ENCODE data around the gene LRBA. TPM values are rescaled to one million over a fixed set of nuclear protein-coding genes. Genes with fewer than 3 reads are reported as not detected.

Gene LRBA
- total and polyA plus RNA-seq, 2 donors (not counting 3 experiments of a cell fraction or from before 2014, with no cell fraction given): 18.0 to 35.1 TPM

- Histone ChIP-seq H3K4me2 (ENCODE audit: insufficient read depth, low read length) (peak overlapping the region; percentile 4), H3K4me3 (replicated peaks in 1 of 3; ENCODE audit: insufficient read depth in 1 of 3, low read depth in 1 of 3, low read length in 3 of 3) (no peak overlapping the region), H3K9me3 (replicated peaks; ENCODE audit: control insufficient read depth, insufficient read depth, low read length) (no peaks in the 10 kb centered on the region), H3K79me2 (ENCODE audit: control insufficient read depth, insufficient read depth, low read length) (peaks cover 47% of the 10 kb centered on the region), H3K4me1 (ENCODE audit: control insufficient read depth, extremely low read depth, insufficient read depth, low read length) (peaks cover 10% of the 10 kb centered on the region), H4K20me1 (replicated peaks; ENCODE audit: control insufficient read depth, extremely low read depth, insufficient read depth, low read length) (no peaks in the 10 kb centered on the region), H2AFZ (ENCODE audit: low read depth, low read length) (no peak overlapping the region), H3K27me3 (ENCODE audit: control insufficient read depth in 2 of 2, insufficient read depth in 2 of 2, low read length in 2 of 2) (no peaks in the 10 kb centered on the region), H3K36me3 (ENCODE audit: control insufficient read depth in 2 of 2, extremely low read depth in 1 of 2, insufficient read depth in 2 of 2, low read length in 2 of 2) (no peaks in the 10 kb centered on the region), H3K27ac (ENCODE audit: insufficient read depth, low read depth, low read length) (no peak overlapping the region), H3K9ac (replicated peaks; ENCODE audit: extremely low read depth, insufficient read depth, low read length) (no peak overlapping the region), H3K9me1 (replicated peaks; ENCODE audit: control insufficient read depth, extremely low read depth, insufficient read depth, low read length) (no peaks in the 10 kb centered on the region)
- FAIRE-seq (no peak), DNase-seq (ENCODE audit: low read depth, low spot score) (no peak)
- intact Hi-C loops (cut with micrococcal nuclease) (no loop called here), dilution Hi-C loops (cut with MboI; ENCODE audit: extremely low pct_ligation_motif_present, low sequenced_read_pairs) (no loop called here)
- no TSS peak for BruUV-seq (replicated peaks)
- TF ChIP-seq GATA2 (IDR thresholded peaks at IDR 0.05; ENCODE audit: insufficient read depth, insufficient read length, low read depth, low read length) (peak; percentile 64), MYC (IDR thresholded peaks at IDR 0.05; ENCODE audit: low read depth, low read length) (no peak)
- CTCF ChIA-PET: no interaction called here
- POLR2A ChIA-PET: no interaction called here
Measured at GRCh38 chr4:150999086-150999485, 16.0 kb downstream of the LRBA start.

DNA sequence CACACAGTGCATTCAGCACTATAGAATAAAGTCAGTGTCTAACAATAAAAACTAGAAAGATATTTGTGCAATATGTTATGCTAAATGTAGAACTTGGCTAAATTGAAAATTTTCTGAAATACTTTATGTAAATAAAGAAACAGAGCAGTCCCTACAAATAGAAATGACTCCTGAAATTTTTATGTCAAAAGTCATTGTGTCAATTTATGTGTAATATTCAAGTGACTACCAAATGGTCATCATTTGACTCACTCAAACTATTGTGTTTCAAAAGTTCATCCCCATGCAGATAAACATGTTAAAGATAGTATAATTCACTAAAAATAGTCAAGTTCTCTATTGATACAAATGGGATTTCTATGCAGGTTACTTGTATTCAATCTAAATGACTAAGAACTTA is 17.9 kb downstream of the LRBA start:
- Histone ChIP-seq H2AFZ (ENCODE audit: low read depth, low read length) (no peak overlapping the region), H3K9ac (replicated peaks; ENCODE audit: extremely low read depth, insufficient read depth, low read length) (no peak overlapping the region), H3K9me1 (replicated peaks; ENCODE audit: control insufficient read depth, extremely low read depth, insufficient read depth, low read length) (no peaks in the 10 kb centered on the region), H3K79me2 (ENCODE audit: control insufficient read depth, insufficient read depth, low read length) (peaks cover 45% of the 10 kb centered on the region), H3K36me3 (ENCODE audit: control insufficient read depth in 2 of 2, extremely low read depth in 1 of 2, insufficient read depth in 2 of 2, low read length in 2 of 2) (no peaks in the 10 kb centered on the region), H4K20me1 (replicated peaks; ENCODE audit: control insufficient read depth, extremely low read depth, insufficient read depth, low read length) (no peaks in the 10 kb centered on the region), H3K4me1 (ENCODE audit: control insufficient read depth, extremely low read depth, insufficient read depth, low read length) (peaks cover 8% of the 10 kb centered on the region), H3K27me3 (ENCODE audit: control insufficient read depth in 2 of 2, insufficient read depth in 2 of 2, low read length in 2 of 2) (no peaks in the 10 kb centered on the region), H3K4me3 (replicated peaks in 1 of 3; ENCODE audit: insufficient read depth in 1 of 3, low read depth in 1 of 3, low read length in 3 of 3) (no peak overlapping the region), H3K9me3 (replicated peaks; ENCODE audit: control insufficient read depth, insufficient read depth, low read length) (no peaks in the 10 kb centered on the region), H3K4me2 (ENCODE audit: insufficient read depth, low read length) (no peak overlapping the region), H3K27ac (ENCODE audit: insufficient read depth, low read depth, low read length) (no peak overlapping the region)
- DNase-seq (ENCODE audit: low read depth, low spot score) (no peak), FAIRE-seq (no peak)
- TF ChIP-seq MYC (IDR thresholded peaks at IDR 0.05; ENCODE audit: low read depth, low read length) (no peak), POLR2AphosphoS5 (IDR thresholded peaks at IDR 0.05; ENCODE audit: insufficient read depth, low read depth, low read length) (no peak), POLR2A (IDR thresholded peaks at IDR 0.05; ENCODE audit: low read depth, low read length) (no peak), GATA2 (IDR thresholded peaks at IDR 0.05; ENCODE audit: insufficient read depth, insufficient read length, low read depth, low read length) (no peak), FOS (IDR thresholded peaks at IDR 0.05; ENCODE audit: borderline replicate concordance, insufficient read depth, low read length) (no peak), EZH2 (IDR thresholded peaks at IDR 0.05; ENCODE audit: borderline replicate concordance, low read depth, low read length, severe bottlenecking) (no peak), JUN (IDR thresholded peaks at IDR 0.05; ENCODE audit: borderline replicate concordance, insufficient read depth, insufficient read length, low read depth) (no peak)
- TF ChIP-seq, protein P1, sequence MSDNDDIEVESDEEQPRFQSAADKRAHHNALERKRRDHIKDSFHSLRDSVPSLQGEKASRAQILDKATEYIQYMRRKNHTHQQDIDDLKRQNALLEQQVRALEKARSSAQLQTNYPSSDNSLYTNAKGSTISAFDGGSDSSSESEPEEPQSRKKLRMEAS (IDR thresholded peaks at IDR 0.05; ENCODE audit: insufficient read depth, insufficient read length): no peak
- TF ChIP-seq, protein P2, sequence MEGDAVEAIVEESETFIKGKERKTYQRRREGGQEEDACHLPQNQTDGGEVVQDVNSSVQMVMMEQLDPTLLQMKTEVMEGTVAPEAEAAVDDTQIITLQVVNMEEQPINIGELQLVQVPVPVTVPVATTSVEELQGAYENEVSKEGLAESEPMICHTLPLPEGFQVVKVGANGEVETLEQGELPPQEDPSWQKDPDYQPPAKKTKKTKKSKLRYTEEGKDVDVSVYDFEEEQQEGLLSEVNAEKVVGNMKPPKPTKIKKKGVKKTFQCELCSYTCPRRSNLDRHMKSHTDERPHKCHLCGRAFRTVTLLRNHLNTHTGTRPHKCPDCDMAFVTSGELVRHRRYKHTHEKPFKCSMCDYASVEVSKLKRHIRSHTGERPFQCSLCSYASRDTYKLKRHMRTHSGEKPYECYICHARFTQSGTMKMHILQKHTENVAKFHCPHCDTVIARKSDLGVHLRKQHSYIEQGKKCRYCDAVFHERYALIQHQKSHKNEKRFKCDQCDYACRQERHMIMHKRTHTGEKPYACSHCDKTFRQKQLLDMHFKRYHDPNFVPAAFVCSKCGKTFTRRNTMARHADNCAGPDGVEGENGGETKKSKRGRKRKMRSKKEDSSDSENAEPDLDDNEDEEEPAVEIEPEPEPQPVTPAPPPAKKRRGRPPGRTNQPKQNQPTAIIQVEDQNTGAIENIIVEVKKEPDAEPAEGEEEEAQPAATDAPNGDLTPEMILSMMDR (IDR thresholded peaks at IDR 0.05; ENCODE audit: extremely low read depth in 1 of 2, insufficient read depth in 1 of 2, low read depth in 1 of 2, low read length in 2 of 2): no peak
- POLR2A ChIA-PET: no interaction called here
- BruUV-seq (replicated peaks): no TSS peak
- intact Hi-C loops (cut with micrococcal nuclease): no loop called here
- CTCF ChIA-PET: no interaction called here
- dilution Hi-C loops (cut with MboI; ENCODE audit: extremely low pct_ligation_motif_present, low sequenced_read_pairs): no loop called here
